HG03565 (cell line): Measurements from ENCODE around the gene TRAPPC14.
A peak's percentile ranks its signal among the peaks of the same experiment; 100 is the strongest.
"Not testable (repeated sequence)": the region's sequence is repeated elsewhere in the genome, so short reads cannot be mapped to it uniquely, and the experiment has no call there.

Experiments used
- ATAC-seq: cut with Tn5 transposase; IDR thresholded peaks from one replicate; pipeline ENCODE4 v1.9.1; 2021; ENCODE audit warnings: mild to moderate bottlenecking, moderate library complexity; ENCODE audit not compliant: unreplicated experiment

TRAPPC14 gene

GRCh38 chr7:100154651-100155491, 3.7 kb downstream of the TRAPPC14 start:
- ATAC-seq, result no peak

- no peak for ATAC-seq
Observed at GRCh38 chr7:100153708-100154535, 4.6 kb downstream of the TRAPPC14 start.

DNA sequence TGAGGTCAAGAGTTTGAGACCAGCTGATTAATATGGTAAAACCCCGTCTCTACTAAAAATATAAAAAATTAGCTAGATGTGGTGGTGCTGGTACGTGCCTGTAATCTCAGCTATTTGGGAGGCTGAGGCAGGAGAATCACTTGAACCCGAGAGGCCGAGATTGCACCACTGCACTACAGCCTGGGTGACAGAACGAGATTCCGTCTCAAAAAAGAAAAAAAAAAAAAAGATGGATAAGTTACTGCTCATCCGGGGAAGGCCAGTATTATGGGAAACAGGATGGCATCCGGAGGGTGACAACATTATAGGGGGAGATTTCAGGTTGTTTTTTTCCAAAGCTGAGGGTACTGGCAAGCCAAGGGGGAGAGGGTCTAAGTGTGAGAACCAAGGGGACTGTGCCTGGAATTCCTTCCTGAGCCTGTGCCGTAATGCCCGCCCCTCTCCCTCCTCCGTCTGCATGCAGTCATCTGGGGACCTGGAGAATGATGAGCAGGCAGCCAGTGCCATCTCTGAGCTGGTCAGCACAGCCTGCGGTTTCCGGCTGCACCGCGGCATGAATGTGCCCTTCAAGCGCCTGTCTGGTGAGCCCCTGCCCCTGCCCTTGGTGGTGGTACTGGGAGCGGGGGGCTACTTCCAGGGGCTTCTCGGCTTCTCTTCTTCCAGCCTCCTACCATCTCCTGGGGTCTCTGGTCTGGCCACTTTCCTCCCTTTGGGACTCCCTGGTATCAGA, 5.4 kb downstream of the TRAPPC14 start:
- ATAC-seq, result no peak

- no peak for ATAC-seq
Observed at GRCh38 chr7:100152404-100152803, 6.1 kb downstream of the TRAPPC14 start.

DNA sequence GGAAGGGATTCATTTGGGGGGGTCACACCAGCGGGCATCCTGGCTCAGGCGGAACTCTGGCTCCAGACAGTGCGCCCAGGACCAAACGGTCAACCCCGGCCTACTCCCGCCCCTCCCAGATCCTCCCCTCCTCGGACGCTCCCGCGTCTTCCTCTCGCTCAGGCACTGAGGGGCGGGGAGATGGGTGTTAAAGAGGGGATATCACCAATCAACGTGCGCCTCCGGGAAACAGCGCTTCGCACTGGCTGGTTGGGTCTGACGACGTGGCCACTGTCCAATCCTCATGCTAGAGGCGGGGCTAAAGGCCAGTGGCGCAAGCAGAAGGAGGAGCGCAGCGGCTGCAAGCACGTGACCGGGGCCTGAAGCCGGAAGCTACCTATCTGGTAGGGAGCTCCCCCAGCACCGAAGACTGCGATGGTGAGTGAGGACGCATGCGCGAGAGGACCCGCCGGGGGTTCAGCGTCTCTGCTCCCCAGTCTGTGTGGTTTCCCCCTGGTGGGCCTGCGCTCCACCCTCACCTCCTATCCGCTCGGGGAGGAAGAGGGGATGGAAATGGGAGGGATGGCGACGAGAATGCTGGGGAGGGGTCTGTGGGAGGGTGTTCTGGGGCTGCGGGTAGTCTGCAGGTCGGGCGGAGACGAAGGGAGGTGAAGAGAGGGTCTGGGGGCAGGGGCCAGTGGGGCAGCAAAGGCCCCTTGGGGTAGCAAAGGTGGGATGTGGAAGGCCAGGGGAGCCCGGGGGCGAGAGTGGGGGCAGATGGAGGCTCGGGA, 9.8 kb downstream of the TRAPPC14 start, which contains the start of gene LAMTOR4:
Gene LAMTOR4 (plus strand): TSS at position 360 of the 770 bp plus-strand sequence. CDS start 55 bp downstream, at position 415.
- ATAC-seq, result peak; percentile 98

GRCh38 chr7:100148225-100148558, 10.3 kb downstream of the TRAPPC14 start:
- no peak for ATAC-seq

- ATAC-seq, result no peak
Observed at GRCh38 chr7:100147278-100147677, 11.2 kb downstream of the TRAPPC14 start.

DNA sequence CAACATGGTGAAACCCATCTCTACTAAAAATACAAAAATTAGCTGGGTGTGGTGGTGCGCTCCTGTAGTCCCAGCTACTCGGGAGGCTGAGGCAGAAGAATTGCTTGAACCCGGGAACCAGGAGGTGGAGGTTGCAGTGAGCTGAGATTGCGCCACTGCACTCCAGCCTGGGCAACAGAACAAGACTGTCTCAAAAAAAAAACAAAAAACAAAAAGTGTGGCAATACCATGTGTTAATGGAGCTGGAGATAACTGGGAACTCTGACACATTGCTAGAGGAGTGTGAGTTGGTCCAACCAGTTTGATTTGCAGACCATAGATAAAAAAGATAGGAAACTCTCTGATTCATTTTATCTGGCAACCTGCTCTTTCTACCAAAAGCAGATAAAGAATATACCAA, 12.2 kb downstream of the TRAPPC14 start:
- not testable (repeated sequence) for ATAC-seq

DNA sequence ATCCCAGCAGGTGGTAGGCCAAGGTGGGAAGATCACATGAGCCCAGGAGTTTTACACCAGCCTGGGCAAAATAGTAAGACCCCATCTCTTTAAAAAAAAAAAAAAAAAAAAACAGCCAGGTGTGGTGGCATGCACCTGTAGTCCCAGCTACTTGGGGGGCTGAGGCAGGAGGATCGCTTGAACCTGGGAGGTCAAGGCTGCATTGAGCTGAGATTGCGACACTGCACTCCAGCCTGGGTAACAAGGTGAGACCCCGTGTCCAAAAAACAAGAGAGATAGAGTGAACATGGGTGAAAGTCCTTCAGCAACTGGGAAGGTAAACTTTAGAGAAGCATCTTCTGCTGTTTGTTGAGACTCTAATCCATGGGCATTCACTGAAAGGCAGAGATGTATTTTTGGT, 16.1 kb downstream of the TRAPPC14 start:
- no peak for ATAC-seq

DNA sequence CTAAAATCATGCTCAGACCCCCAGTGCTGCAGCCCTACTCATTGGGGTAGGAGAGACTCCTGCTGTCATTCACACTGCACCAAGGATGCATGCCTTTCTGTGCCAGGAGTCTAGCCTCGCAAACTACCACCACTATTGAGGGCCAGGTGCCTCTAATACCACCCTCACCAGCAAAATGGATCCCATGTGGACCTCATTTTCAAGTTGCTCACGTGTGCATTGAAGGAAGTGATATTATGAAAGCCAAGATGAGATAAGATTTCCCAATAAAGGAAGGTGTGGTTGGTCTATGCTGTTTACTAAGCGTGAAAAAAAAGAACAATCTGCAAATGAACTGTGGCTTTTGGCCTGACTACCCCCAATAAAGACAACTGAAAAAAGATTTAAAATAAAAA, 17.0 kb downstream of the TRAPPC14 start:
- ATAC-seq, result no peak

DNA sequence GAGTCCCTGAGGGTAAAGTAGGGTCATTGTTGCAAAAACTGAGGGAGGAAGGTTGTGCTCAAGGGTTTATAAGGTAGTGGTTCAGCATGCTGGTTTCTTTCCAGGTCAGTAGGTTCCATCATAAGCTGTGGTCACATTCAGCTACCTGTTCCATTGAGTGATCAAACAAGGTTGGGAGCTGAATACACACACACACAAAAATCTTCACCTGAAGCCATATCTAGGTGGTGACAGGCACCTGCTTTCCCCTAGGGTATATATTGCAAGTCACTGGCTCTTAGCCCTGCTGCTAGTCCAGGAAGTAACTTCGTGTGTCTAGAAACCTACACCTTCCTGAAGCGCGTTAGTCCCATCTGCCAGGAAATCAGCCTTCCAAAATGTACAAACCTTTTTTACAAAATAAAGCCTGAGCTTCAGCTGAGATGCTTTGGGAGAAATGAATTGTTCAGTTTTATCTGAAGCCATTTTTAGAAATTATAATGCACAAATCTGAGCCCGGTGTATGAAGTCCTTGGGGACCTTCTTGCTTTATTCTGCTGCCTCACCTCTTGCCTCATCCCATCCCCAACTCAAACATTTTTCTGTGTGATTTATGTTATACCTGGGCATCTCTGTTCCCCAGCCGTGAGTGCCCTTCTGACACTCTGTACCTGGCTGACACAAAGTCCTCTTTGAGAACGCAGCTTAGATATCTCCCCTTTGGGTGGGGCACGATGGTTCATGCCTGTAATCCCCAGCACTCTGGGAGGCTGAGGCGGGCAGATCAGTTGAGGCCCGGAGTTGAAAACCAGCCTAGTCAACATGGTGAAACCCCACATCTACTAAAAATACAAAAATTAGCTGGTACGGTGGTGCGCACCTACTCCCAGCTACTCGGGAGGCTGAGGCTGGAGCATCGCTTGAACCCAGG, 20.4 kb downstream of the TRAPPC14 start:
- ATAC-seq, result no peak

DNA sequence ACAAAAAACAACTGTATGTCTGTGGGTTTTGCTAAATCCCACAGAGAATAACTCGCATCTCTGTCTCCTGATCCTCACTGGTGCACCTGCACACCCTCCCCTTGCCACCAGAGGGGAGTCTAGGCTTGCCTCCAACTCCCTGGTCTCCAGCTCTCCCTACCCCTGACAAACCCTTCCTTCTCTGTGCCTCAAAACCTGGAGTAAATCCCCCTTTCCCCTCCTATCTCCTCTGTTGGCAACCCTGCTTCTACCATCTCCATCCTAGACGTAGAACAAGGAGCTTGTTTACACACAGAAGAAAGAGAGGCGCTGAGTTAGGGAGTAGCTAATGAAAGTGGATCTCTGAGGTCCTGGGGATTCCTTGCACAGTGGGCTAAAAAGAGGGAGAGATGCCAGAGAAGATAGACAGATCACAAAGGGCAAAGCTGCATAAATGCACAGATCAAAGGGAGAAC, 25.8 kb downstream of the TRAPPC14 start:
- ATAC-seq, result no peak

- ATAC-seq, result no peak
Observed at GRCh38 chr7:100132126-100132525, 26.4 kb downstream of the TRAPPC14 start.

DNA sequence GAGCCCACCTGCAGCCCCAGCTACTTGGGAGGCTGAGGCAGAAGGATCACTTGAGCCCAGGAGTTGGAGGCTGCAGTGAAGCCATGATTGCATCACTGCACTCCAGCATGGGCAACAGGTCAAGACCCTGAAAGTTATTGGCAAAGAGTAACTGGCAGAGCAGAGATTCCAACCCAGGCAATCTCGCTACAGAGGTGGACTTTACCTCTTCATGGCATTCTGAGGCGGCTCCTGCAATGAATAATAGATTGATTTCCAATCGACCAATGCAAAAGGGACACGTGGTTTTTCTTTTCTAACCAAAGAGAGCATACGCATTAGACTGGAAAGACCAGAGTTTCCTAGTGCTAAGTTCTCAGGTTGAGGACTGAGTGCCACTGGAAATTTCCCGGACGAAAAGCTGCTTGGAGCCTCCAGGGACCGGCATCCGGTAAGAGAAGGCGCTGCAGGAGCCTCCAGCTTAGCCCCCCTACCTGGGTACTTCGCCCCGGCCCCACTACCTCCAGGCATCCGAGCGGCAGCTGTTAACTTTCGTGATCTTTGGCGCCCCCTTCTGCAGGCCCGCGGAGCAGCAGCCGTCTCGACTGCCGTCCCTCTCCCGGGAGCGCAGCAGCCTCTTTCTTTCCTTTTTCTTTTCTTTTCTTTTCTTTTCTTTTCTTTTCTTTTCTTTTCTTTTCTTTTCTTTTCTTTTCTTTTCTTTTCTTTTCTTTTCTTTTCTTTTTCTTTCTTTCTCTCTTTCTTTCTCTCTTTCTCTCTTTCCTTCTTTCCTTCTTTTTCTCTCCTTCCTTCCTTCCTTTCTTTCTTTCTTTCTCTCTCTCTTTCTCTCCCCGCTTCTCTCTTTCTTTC, 27.7 kb downstream of the TRAPPC14 start:
- ATAC-seq, result no peak

GRCh38 chr7:100130220-100130607, 28.3 kb downstream of the TRAPPC14 start:
- not testable (repeated sequence) for ATAC-seq

DNA sequence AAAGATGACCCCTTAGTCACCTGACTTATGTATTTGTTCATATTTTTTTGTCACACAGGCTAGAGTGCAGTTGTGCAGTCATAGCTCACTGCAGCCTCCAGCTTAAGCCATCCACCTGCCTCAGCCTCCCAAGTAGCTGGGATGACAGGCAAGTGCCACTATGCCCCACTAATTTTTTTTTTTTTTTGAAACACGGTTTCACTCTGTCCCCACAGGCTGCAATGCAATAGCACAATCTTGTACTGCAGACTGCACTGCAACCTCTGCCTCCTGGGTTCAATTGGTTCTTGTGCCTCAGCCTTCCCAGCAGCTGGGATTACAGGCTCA, 29.9 kb downstream of the TRAPPC14 start:
- ATAC-seq, result no peak

- ATAC-seq, result no peak
Observed at GRCh38 chr7:100127866-100128636, 30.5 kb downstream of the TRAPPC14 start.
